ENCODE results near the gene DEPDC5.

GRCh38 chr22:31929167-31929930 is 175.5 kb downstream of the DEPDC5 start:
- no peak for TF ChIP-seq CTCF (IDR thresholded peaks at IDR 0.05; ENCODE audit: low read depth, low read length, poor library complexity, severe bottlenecking)
- TF ChIP-seq EZH2phosphoT487 (IDR thresholded peaks at IDR 0.05; ENCODE audit: borderline replicate concordance, low read length) = no peak
